ENCODE measurements around the gene FADS1.
A peak's percentile ranks its signal among the peaks of the same experiment; 100 is the strongest.

Gene FADS1

DNA sequence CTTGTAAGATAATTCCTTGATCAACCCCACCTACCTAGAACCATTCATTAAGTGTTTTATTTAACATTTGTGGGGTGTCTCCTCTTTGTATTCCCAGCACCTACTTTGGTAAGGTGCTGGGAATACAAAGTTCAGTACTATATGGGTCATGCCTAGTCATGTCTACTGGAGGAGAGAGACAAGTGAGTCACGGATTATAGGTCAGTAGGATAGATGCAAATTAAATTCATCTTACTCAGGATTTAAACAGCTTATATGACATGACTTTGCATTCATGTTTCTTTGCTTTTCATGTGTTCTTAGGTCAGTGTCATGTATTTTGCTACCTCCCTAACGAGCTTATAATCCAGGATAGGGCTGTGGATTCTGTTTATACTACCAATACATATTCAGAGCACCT is 3.4 kb upstream of the FADS1 start:
- DNase-seq = no peak

DNA sequence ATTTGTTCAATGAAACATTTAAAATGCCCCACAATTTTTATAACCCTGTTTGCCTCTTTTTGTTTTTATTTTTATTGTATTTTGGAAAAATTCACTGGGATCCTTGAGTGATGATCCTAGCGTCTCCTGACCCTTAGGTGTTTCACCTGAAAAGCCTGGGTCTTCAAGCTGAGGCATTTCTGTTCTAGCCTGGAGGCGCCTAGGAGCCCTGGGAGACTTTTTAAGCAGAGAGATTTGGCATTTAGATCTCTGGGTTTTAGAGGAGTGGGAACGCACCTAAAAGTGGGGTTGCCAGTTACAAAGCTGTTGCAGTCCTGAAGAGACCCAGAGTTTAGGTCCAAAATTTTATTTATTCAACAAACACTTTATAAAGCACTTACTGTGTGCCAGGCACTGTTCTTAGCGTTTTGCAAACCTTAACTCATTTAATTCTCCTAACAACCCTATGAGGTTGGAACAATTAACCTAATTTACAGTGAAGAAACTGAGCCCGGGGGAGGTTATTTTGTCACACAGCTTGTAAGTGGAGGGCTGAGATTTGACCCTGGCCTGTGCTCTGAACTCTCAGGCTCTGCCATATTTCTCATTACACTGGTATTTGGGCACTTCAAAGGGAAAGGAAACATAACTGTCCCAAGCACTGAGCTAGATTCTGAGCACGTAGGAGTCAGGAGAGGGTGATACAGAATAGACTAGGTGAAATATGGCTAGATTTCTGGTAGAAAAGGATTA is 834 bp upstream of the FADS1 start:
- DNase-seq = no peak

DNA sequence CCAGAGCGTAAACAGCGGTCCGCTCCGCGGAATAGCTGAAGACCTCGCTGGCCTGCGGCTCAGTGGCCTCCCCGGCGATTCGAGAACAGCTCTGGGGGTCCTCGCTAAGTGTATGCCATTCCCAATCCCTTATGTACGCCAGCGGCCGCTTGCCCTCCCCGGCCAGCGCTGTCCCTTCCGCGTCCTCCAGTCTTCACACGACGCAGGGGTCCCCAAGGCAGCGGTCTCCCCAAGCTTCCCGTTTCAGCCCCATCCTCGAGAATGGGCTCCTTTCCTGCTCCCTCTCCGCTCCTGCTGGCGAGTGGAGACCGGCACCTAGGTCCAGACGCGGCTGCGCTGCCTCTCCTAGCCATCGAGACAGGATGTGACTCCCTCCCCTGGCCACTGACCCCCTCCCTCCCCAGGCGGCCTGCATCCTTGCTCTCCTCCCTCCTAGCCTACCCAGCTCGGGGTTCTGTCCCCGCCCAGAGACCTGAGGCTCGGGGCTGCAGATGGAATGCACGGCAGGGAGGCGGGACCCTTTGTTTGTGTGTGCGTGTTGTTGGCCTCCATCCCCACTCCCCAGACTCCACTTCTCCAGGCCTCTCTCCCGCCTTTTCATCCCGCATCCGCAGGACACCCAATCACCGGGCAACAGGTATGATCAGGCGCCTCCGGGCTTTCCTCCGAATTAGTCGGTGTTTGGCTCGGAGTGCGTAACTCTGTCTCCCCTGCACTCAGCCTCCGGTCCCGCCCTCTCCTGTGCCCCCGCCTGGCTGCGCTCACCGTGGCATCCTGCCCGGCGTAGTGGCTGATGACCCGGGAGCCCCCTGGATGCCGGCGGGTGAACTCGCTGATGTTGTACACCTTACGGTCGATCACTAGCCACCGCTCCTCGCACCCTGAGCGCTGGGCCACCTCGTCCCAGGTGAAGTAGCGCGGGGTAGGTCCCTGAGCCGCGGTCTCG is 740 bp downstream of the FADS1 start:
- peak; percentile 67 for DNase-seq

DNA sequence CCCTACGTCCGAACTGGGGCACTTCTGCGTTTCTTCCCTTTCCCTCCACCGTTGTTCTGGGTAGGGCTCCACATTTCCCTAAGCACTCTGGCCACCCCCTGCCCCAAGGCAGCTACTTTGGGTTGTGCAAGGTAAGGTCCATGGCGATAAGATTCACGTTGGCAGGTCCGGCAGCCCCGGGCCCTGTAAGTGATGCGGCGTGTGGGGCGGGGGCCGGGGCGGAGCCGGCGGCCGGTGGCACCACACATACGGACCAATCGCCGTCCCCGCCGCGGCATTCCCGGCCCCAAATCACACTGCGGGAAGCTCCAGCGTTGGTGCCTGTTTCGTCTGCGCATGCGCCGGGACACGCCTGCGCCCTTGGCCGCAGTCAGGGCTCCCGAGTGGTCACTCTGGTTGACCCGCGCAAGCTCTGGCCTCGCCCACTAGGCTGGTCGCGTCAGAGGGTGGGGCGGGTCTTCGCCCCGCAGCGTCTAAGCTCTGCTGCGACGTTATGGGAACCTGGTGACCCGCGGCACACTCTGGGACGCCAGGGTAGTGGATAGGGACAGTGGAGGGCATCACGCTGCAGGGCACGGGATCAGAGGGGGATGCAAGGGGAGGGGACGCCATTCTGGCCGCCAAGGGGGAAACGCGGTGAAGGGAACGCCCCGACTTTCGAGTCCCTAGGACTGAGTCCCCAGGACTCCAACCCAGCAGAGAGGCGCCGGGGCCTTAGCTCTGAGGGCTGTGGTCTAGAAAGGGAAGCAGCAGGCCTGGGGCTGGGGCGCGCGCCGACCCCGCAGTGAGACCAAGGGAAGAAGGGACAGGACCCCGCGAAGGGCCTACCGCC is 1.6 kb downstream of the FADS1 start:
- DNase-seq = peak; percentile 25

DNA sequence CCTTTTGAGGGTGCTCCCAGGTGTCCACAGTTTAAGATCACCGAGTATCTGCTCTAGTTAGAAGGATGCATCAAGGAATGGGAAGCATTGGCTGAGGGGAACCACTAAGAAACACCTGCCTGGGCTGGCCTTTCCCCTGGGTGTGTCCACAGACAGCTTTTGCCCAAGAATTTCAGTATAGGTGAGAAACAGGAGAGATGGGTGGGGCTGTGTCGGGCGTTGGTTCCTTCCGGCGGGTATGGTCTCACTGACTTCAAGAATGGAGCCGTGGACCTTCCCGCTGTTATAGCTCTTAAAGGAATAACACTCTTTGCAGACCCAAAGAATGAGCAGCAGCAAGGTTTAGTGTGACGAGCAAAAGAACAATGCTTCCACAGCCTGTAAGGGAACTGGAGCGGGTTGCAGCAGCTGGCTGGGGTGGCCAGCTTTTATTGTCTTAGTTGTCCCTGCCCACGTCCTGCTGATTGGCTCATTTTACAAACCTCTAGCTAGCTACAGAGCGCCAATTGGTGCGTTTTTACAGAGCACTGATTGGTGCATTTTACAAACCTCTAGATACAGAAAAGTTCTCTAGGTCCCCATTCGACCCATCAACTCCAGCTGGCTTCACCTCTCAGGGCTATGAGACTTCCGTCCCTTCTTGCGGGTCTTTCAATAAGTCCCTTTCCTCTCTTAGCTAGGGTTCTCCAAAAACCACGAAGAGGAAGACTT is 2.4 kb downstream of the FADS1 start:
- DNase-seq = no peak

DNA sequence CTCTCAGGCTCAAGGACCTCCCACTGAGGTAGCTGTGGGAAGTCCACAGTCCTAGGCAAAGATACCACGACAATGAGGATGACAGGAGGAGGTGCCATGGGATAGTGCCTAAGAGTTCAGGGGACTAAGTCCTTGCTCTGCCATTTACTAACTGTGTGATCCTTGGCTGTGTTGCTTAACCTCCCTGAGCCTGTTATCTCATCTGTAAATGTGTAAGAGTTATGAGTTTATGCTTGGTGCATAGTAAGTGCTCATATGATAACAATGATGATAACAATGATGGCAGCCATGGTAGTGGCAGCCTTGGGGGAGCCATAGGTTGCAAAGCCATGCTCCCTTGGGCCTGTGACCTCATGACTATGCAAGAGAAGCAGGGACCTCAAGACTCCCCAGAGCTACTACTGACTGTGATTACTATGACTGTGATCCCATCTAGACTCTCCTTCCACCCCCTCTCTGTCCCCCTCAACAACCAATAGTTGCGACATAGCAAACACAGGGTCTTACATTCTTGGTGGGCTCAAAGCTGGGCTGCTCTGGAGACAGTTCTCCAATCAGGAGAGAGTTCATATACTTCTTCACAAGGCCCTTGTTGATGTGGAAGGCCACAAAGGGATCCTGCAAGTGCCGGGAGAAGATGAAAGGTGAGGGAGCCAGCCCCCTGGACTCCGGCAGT is 3.9 kb downstream of the FADS1 start:
- no peak for DNase-seq

DNA sequence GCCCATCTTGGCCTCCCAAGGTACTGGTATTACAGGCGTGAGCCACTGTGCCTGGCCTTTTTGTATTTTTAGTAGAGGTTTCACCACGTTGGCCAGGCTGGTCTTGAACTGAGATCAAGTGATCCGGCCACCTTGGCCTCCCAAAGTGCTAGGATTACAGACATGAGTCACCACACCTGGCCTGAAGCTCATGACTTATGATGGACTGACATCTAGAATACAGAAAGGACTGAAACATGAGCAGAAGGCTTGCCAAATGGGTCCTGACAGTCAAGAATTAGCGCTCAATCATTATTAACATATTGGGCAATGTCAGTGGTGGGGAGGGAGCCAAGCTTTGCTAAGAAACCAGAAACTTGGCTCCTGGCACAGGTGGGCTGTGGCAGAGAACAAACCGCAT is 5.0 kb downstream of the FADS1 start:
- no peak for DNase-seq

DNA sequence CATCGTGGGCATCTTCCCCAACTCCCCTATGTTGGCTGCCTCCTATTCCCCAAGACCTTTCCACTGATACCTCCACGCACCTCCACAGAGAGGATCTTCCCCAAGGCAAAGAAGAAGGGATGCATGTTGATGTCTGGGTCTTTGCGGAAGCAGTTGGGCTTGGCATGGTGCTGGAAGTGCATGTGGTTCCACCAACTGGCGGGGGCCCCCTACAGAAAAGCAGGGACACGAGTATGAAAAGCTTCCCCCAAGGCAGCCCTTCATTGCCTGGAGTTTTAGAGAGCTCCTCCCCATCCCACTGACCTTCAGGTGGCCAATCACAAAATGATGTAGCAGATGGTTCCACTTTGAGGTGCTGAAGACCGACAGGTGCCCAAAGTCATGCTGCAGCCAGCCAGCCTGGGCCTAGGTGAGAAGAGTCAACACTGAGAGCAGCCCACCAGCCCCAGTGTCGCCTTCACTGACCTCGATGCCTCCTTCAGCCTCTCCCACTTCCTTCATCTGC is 6.1 kb downstream of the FADS1 start:
- no peak for DNase-seq

DNA sequence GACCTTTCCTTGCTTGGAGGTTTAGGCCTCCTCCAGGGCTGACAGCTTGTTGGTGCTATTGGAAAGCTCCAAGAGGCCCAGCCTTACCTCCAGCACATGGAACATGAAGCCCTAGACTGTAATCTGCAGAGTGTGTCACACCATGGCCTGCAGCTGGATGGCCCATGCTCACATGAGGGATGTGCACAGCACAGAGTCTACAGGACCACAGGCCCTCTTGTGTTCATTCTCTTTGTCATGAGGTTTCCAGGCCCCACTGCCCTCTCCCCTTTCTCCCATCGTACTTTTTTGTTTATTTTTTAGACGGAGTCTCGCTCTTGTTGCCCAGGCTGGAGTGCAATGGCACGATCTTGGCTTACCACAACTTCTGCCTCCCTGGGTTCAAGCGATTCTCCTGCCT is 10.0 kb downstream of the FADS1 start:
- DNase-seq = no peak

DNA sequence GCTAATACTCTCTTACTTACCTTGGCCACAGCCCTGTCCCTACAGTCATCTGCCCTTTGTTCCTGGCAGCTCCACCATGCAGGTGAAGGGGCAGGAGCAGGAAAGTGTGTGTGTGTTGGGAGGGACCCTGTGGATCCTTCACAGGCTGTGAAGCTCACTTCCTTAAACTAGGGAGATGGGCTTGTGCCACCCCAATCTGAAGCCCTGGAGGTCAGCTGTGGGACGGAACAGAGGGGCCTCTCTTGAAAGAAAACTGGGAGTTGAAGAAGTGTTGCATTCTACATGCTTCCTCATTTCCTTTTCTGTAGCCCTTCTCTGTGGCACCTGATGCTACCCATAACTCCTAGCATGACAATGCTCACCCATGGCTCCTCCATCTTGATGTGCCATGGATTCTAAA is 11.7 kb downstream of the FADS1 start:
- no peak for DNase-seq

DNA sequence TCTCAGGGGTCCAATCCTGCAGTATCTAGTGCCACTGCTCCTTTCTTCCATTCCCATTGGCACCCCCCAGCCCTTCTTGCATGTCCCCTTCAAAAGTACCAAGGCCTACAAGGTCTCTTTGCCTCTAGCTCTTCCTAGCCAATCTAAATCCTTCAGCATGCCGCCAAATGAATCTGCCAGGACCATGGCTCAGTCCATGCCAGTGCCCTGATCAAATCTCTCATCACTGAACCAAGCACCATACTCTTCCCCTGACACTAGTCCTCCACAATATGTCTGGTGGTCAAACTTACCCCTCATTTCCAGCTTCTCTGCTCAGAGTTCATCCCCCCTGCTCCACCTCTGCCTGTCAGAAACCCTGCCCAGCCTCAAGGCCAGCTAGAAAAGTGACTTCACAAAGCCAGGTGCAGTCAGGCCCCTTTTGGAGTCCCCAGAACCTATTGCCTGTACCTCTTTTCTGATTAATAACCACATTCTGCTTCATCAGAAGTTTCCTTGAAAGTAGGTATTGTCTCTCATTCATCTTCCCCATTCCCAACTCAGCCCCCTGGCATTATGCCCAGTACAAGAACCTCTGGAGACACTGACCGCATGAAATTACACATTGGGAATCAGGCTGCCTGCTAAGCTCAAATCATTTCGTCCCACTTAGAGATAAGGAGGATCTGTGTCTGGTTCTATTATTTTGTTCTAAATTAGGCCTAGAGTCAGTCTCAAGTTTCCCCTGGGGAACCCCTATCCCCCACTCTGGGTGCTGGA is 12.7 kb downstream of the FADS1 start:
- DNase-seq = no peak

DNA sequence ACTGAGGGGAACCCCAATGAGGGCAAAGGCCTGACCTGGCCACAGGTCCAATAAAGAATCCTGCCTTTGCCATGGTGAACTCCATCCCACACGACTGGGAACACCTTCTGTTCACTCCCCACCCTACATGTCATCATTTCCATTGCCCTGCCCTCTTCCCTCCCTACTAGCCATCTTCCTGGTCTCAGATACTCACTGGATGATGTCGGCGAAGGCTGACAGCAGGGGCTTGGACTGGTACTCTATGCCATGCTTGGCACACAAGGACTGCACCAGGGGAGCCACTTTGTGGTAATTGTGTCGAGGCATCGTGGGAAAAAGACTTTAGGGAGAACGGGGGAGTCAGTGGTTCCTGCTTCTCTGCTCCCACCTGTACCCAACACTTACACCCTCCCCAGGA is 14.2 kb downstream of the FADS1 start:
- no peak for DNase-seq

DNA sequence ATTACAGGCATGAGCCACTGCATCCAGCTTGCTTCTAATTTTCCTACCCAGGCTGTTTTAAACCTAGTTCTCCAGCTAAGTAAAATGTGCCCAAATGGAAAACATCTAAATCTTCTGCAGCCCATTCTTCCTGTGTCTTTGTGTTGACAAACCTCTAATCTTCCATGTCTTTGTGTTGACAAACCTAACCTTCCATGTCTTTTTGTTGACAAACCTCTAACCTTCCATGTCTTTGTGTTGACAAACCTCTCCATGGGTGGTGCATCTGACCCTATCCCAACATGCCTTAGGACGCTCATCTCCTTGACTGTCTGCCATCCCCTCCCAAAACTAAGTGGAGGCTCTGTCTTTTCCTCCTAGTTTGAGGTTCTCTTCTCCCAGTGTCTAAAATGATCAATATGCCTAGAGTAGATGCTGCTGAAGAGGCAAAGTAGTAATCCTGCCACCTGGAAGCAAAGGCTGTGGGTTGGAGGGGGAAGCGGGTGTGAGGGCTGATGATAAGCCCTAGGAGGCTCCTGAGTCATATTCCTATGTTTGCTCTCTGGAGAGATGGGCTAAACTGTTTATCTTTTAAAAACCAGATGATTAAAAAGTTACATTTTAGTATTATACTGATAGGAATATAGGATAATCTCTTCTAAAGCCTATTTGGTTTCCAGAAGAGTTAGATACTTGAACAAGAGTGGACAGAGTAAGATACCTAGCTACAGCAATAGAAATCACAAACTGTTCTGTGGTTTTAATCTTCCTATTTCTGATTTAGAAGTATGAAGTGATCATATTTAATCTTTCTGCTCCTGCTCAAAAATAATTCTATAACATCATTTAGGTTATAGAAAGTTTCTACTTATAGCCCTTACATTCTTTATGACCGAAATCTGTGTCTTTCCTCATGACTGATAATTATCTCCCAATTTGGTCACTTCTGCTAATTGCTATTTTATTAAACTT is 16.2 kb downstream of the FADS1 start:
- no peak for DNase-seq

DNA sequence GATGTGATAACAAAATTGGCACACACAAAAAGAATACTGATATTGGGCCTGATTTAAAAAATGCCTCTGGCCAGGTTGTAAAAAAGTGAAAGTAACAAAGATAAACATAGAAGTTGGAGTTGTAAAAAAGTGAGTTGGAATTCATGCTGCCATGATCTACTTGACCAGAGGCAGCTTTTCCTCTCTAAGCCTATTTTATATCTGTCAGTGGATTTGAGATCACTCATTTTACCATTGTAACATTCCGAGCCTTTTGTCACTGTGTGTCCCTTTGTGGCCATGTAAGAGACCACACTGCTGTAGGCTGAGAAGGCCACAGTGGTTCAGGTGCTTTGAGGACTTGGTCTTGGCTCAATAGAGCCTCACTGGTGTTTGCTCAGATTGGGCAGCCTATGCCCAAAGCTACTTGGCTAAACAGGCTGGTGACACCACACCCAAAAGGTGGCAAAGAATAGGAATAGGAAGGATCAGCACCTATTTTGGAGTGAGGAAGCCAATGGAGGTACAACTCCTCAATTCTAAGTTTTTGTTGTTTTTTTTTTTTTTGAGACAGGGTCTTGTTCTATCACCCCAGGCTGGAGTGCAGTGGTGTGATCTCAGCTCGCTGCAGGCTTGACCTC is 17.0 kb downstream of the FADS1 start:
- DNase-seq = no peak

DNA sequence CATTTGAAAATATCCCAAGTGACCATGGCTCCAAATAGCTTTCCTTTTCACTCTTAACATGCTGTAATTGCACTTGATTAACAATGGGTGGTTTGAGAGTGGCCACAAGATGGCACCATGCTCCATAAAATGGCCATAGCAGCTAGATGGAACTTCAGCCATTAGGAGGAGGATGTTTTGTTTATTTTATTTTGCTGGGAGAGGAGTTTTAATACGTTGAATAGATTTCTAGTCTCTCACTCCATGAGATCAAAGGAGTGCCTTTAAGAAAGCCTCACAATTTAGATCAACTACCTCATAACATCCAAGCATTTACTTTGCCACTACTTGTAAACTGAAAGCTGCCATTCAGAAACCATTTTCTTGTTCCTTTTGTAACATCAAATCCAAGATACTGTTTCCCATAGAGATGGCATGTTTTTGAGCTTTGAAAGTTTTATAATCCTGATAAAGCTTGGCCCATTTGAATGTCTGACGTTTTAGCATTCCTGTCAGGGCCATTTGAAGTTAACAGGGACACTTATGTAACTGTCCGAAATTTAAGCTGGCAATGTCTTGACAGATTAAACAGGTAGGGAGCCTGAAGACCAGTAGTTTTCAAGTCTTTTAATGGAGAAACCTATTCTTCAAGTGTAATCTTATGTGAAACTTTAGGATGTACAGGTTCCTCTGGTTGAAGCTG is 19.4 kb downstream of the FADS1 start:
- DNase-seq = peak; percentile 67

DNA sequence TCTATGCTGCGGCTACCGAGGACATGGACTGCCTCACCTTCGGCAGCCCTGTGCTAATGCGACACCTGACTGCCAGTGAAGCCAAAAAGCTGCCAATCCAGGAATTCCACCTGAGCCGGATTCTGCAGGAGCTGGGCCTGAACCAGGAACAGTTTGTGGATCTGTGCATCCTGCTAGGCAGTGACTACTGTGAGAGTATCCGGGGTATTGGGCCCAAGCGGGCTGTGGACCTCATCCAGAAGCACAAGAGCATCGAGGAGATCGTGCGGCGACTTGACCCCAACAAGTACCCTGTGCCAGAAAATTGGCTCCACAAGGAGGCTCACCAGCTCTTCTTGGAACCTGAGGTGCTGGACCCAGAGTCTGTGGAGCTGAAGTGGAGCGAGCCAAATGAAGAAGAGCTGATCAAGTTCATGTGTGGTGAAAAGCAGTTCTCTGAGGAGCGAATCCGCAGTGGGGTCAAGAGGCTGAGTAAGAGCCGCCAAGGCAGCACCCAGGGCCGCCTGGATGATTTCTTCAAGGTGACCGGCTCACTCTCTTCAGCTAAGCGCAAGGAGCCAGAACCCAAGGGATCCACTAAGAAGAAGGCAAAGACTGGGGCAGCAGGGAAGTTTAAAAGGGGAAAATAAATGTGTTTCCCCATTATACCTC is 20.8 kb downstream of the FADS1 start:
- DNase-seq = no peak

DNA sequence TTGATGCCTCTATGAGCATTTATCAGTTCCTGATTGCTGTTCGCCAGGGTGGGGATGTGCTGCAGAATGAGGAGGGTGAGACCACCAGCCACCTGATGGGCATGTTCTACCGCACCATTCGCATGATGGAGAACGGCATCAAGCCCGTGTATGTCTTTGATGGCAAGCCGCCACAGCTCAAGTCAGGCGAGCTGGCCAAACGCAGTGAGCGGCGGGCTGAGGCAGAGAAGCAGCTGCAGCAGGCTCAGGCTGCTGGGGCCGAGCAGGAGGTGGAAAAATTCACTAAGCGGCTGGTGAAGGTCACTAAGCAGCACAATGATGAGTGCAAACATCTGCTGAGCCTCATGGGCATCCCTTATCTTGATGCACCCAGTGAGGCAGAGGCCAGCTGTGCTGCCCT is 21.3 kb downstream of the FADS1 start:
- DNase-seq = no peak

DNA sequence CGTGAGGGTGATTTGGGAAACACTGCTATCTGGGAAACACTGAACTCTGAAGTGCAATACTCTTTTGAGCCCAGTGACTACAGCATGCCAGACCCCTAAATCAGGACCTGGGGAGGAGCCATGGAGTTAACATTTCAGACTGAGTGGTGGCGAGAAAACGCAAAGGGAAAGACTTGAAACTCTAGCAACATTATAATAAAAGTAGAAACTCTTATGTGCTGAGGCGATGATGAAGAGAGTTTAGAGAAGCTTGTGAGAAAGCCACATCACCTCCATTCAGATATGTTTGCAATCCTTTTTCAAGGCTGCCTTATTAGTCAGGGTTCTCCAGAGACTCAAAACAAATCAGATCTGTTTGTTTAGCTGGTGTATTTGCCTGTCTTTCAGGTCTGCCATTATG is 22.2 kb downstream of the FADS1 start:
- no peak for DNase-seq

Data from activated naive CD4-positive, alpha-beta T cell treated with anti-CD3 and anti-CD28 coated beads, Interleukin-2, amount 50 U/mL, for 16 hours (primary cell).